ENCODE measurements around the gene BMPR1A.

- TF ChIP-seq USF2 (CRISPR knock-in tag; IDR thresholded peaks at IDR 0.05) (no peak), STAT6 (CRISPR knock-in tag; conservative IDR thresholded peaks at IDR 0.05; ENCODE audit: low read depth) (no peak), AFF4 (CRISPR knock-in tag; IDR thresholded peaks at IDR 0.05; ENCODE audit: borderline replicate concordance) (no peak)
Observed at GRCh38 chr10:86837663-86838062, 81.2 kb downstream of the BMPR1A start.
